Measurements from ENCODE around the gene ITGA6.

DNA sequence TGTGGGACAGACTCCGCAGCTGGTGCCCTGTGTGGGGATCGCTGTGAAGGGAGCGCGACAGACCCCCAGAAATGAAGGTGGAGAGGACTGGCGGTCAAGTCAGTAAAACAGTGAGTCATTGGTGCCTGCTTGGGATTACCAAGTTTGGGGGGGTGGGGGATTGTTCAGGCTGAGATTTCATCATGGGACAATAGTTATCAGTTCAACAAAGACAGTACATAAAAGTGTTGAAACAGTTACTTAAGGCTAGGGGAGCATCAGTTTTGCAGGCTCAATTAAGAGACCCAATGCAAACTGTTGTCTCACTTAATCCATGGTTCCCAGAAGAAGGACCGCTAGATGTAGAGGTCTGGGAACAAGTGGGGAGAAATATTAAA is 86.1 kb downstream of the ITGA6 start:
- TF ChIP-seq CTCF (conservative IDR thresholded peaks at IDR 0.05; ENCODE audit: low read length) (no peak), EZH2phosphoT487 (IDR thresholded peaks at IDR 0.05; ENCODE audit: borderline replicate concordance, low read depth, low read length) (no peak)

Measured in OCI-LY7 (cell line).